Measurements from ENCODE around the gene CDH4.

The CDH4 gene

GRCh38 chr20:61758564-61759200, 506.6 kb downstream of the CDH4 start:
- ChIA-PET POLR2A (no interaction called here), CTCF (no interaction called here)
- TF ChIP-seq CTCF (IDR thresholded peaks at IDR 0.05; ENCODE audit: control extremely low read depth, extremely low read depth, low read depth, missing control alignments) = no peak
- DNase-seq (ENCODE audit: extremely low spot score) = no peak

- ChIA-PET POLR2A (no interaction called here), CTCF (no interaction called here)
- DNase-seq (ENCODE audit: extremely low spot score) = no peak
- no peak for TF ChIP-seq CTCF (IDR thresholded peaks at IDR 0.05; ENCODE audit: control extremely low read depth, extremely low read depth, low read depth, missing control alignments)
These were observed 507.4 kb downstream of the CDH4 start for GRCh38 chr20:61759286-61760065.

GRCh38 chr20:61760321-61760720, 508.3 kb downstream of the CDH4 start:
- ChIA-PET POLR2A (no interaction called here), CTCF (no interaction called here)
- no peak for DNase-seq (ENCODE audit: extremely low spot score)
- no peak for TF ChIP-seq CTCF (IDR thresholded peaks at IDR 0.05; ENCODE audit: control extremely low read depth, extremely low read depth, low read depth, missing control alignments)

- ChIA-PET CTCF (no interaction called here), POLR2A (no interaction called here)
- no peak for DNase-seq (ENCODE audit: extremely low spot score)
- no peak for TF ChIP-seq CTCF (IDR thresholded peaks at IDR 0.05; ENCODE audit: control extremely low read depth, extremely low read depth, low read depth, missing control alignments)
These were observed 508.7 kb downstream of the CDH4 start for GRCh38 chr20:61760731-61761130.

GRCh38 chr20:61761453-61762166, 509.5 kb downstream of the CDH4 start:
- ChIA-PET POLR2A (no interaction called here), CTCF (no interaction called here)
- DNase-seq (ENCODE audit: extremely low spot score) = no peak
- no peak for TF ChIP-seq CTCF (IDR thresholded peaks at IDR 0.05; ENCODE audit: control extremely low read depth, extremely low read depth, low read depth, missing control alignments)

- POLR2A ChIA-PET = no interaction called here
- DNase-seq (ENCODE audit: extremely low spot score) = no peak
- CTCF ChIA-PET = no interaction called here
- TF ChIP-seq CTCF (IDR thresholded peaks at IDR 0.05; ENCODE audit: control extremely low read depth, extremely low read depth, low read depth, missing control alignments) = no peak
These were observed 510.2 kb downstream of the CDH4 start for GRCh38 chr20:61762167-61762710.
